IMR-90 (cell line): Measurements from ENCODE around the gene COX7C. TPM values are rescaled to one million over a fixed set of nuclear protein-coding genes. Genes with fewer than 3 reads are reported as not detected.

Source experiments
- ATAC-seq: fragments of 200-7000 bp; cut with Tn5 transposase; 2 replicates; pipeline ENCODE4 v1.9.1; 2020; ENCODE audit warnings: low read depth, mild to moderate bottlenecking, moderate library complexity
- BruUV-seq: library from RNA; stranded (reverse); fragments of 400-500 nt; replicated peaks from 2 replicates; lab custom pipeline; 2021; lab: Mats Ljungman, UMichigan
- CTCF ChIA-PET: fragments of 300-600 bp; formaldehyde crosslinking; extraction: SDS; loops from one replicate; lab custom pipeline; 2021; ENCODE audit warnings: antibody characterized with exemption; lab: Yijun Ruan, JAX
- POLR2A ChIA-PET: fragments of 300-600 bp; sonication (Branson Sonifier 250); formaldehyde crosslinking; loops from one replicate; lab custom pipeline; 2022; ENCODE audit warnings: antibody characterized with exemption; ENCODE audit not compliant: unreplicated experiment; lab: Charles Lee
- DNase-seq: peaks from one replicate; pipeline ENCODE4 v3.0.0; 2013
- H2AFZ ChIP-seq: replicated peaks from 2 replicates; pipeline ENCODE3; 2013; ENCODE audit warnings: low read length, mild to moderate bottlenecking; ENCODE audit not compliant: poor library complexity
- H2AK5ac ChIP-seq: 2 replicates; pipeline ENCODE4 v1.6.1; 2013; ENCODE audit warnings: low read depth, low read length, inconsistent platforms
- H2AK9ac ChIP-seq: replicated peaks from 2 replicates; pipeline ENCODE3; 2013; ENCODE audit warnings: mild to moderate bottlenecking, low read depth, low read length, moderate library complexity; ENCODE audit not compliant: poor library complexity
- H2BK120ac ChIP-seq: 2 replicates; pipeline ENCODE4 v1.6.1; 2013; ENCODE audit warnings: low read depth, low read length, inconsistent platforms
- H2BK15ac ChIP-seq: 3 replicates; pipeline ENCODE4 v1.6.1; 2013; ENCODE audit warnings: low read depth, low read length, inconsistent platforms
- H2BK20ac ChIP-seq: 2 replicates; pipeline ENCODE4 v1.6.1; 2013; ENCODE audit warnings: low read depth, mild to moderate bottlenecking, inconsistent platforms, low read length, moderate library complexity
- H2BK5ac ChIP-seq: 2 replicates; pipeline ENCODE4 v1.6.1; 2013; ENCODE audit warnings: mild to moderate bottlenecking, low read depth, low read length, inconsistent platforms; ENCODE audit not compliant: poor library complexity, severe bottlenecking
- H3K14ac ChIP-seq: replicated peaks from 2 replicates; pipeline ENCODE4 v1.6.1; 2013; ENCODE audit warnings: low read depth, low read length, inconsistent platforms
- H3K18ac ChIP-seq: 2 replicates; pipeline ENCODE4 v1.6.1; 2013; ENCODE audit warnings: low read depth, low read length, control low read depth
- H3K23ac ChIP-seq: 2 replicates; pipeline ENCODE4 v1.6.1; 2013; ENCODE audit warnings: low read depth, low read length, inconsistent platforms
- H3K27ac ChIP-seq: 2 replicates; pipeline ENCODE4 v1.5.1; 2013; ENCODE audit warnings: mild to moderate bottlenecking, control low read depth, low read length; ENCODE audit not compliant: insufficient read depth
- H3K27me3 ChIP-seq: 2 replicates; pipeline ENCODE4 v1.6.1; 2013; ENCODE audit warnings: low read length; ENCODE audit not compliant: control insufficient read depth, insufficient read depth
- H3K36me3 ChIP-seq: 2 replicates; pipeline ENCODE4 v1.6.1; 2013; ENCODE audit warnings: low read length, mixed read lengths; ENCODE audit not compliant: control insufficient read depth, insufficient read depth
- H3K4ac ChIP-seq: 2 replicates; pipeline ENCODE4 v1.6.1; 2013; ENCODE audit warnings: low read depth, low read length, inconsistent platforms
- H3K4me1 ChIP-seq: 2 replicates; pipeline ENCODE4 v1.6.1; 2013; ENCODE audit warnings: low read length, mixed read lengths; ENCODE audit not compliant: control insufficient read depth, insufficient read depth
- H3K4me2 ChIP-seq: 2 replicates; pipeline ENCODE4 v1.6.1; 2013; ENCODE audit warnings: low read depth, mild to moderate bottlenecking, control low read depth, low read length, moderate library complexity
- H3K4me3 ChIP-seq: 2 replicates; pipeline ENCODE4 v1.5.1; 2013; ENCODE audit warnings: low read depth, mild to moderate bottlenecking, control low read depth, low read length, moderate library complexity; ENCODE audit not compliant: insufficient read depth
- H3K56ac ChIP-seq: 2 replicates; pipeline ENCODE4 v1.6.1; 2013; ENCODE audit warnings: low read length, inconsistent platforms; ENCODE audit not compliant: insufficient read depth; ENCODE audit errors: extremely low read depth
- H3K79me1 ChIP-seq, 2 experiments: 2 replicates each; pipeline ENCODE4 v1.6.1; 2013; ENCODE audit warnings: low read length in 2 of 2, inconsistent platforms in 1 of 2, low read depth in 1 of 2
- H3K9ac ChIP-seq: 2 replicates; pipeline ENCODE4 v1.6.1; 2013; ENCODE audit warnings: low read depth, low read length, control low read depth
- H3K9me1 ChIP-seq: 2 replicates; pipeline ENCODE4 v1.6.1; 2013; ENCODE audit warnings: low read length, inconsistent platforms; ENCODE audit not compliant: insufficient read depth
- H3K9me3 ChIP-seq: 2 replicates; pipeline ENCODE4 v1.6.1; 2013; ENCODE audit warnings: low read length; ENCODE audit not compliant: control insufficient read depth, insufficient read depth
- H4K20me1 ChIP-seq: 2 replicates; pipeline ENCODE4 v1.6.1; 2013; ENCODE audit warnings: low read length, inconsistent platforms; ENCODE audit not compliant: insufficient read depth
- H4K5ac ChIP-seq: 2 replicates; pipeline ENCODE4 v1.6.1; 2013; ENCODE audit warnings: mild to moderate bottlenecking, low read depth, low read length, control low read depth
- H4K8ac ChIP-seq, 2 experiments: 2 replicates each; pipeline ENCODE4 v1.6.1; 2013; ENCODE audit warnings: low read depth in 2 of 2, low read length in 2 of 2, control low read depth in 1 of 2, inconsistent platforms in 1 of 2
- H4K91ac ChIP-seq: 2 replicates; pipeline ENCODE4 v1.6.1; 2013; ENCODE audit warnings: low read depth, low read length, inconsistent platforms; ENCODE audit not compliant: insufficient read depth
- BHLHE40 ChIP-seq: fragments of 150-350 bp; IDR thresholded peaks from 2 replicates; pipeline ENCODE4 v1.6.1; 2016; ENCODE audit warnings: mild to moderate bottlenecking, low read depth, low read length
- ELK1 ChIP-seq: fragments of 150-350 bp; IDR thresholded peaks from 2 replicates; pipeline ENCODE4 v1.6.1; 2016; ENCODE audit warnings: low read depth, mild to moderate bottlenecking, low read length, moderate library complexity, borderline replicate concordance
- FOS ChIP-seq: fragments of 150-350 bp; IDR thresholded peaks from 2 replicates; pipeline ENCODE4 v1.6.1; 2016; ENCODE audit warnings: low read depth, low read length
- MAFK ChIP-seq: IDR thresholded peaks from 2 replicates; pipeline ENCODE4 v1.6.1; 2012; ENCODE audit warnings: low read depth, low read length, improper control_type of control experiment
- MXI1 ChIP-seq: IDR thresholded peaks from 2 replicates; pipeline ENCODE4 v1.6.1; 2012; ENCODE audit warnings: low read depth, mild to moderate bottlenecking, low read length, moderate library complexity, borderline replicate concordance
- RAD21 ChIP-seq: IDR thresholded peaks from 2 replicates; pipeline ENCODE4 v1.6.1; 2012; ENCODE audit warnings: low read length, improper control_type of control experiment
- WGBS, 2 experiments: methylation state at CpG; one replicate each; pipeline versions ENCODE4 v1.1.5 to v1.1.7; 2013; ENCODE audit warnings: missing lambda C conversion rate in 2 of 2; ENCODE audit not compliant: insufficient read length in 1 of 2; ENCODE audit errors: extremely low coverage in 2 of 2; 5-methylcytosine and 5-hydroxymethylcytosine counted together
- dilution Hi-C: fragments of 300-500 bp; cut with HindIII; formaldehyde crosslinking; loops from one replicate; pipeline ENCODE4 v1.14.3; 2018; ENCODE audit warnings: low sequenced_read_pairs; ENCODE audit not compliant: unreplicated experiment
- in situ Hi-C: fragments of 300-500 bp; cut with MboI; formaldehyde crosslinking; loops from 3 replicates; pipeline ENCODE4 v1.14.3; 2019; ENCODE audit warnings: low sequenced_read_pairs, inconsistent platforms, mixed read lengths
- intact Hi-C: fragments of 100-400 bp; cut with micrococcal nuclease; formaldehyde crosslinking; loops from 2 replicates; pipeline ENCODE4 v1.10.0; 2022
- polyA plus RNA-seq, 3 experiments: library from polyadenylated mRNA; depleted of rRNA; stranded (reverse); fragments of >200 nt; gene quantifications; 2 replicates each; pipeline ENCODE4 v1.2.3, GENCODE V29; 2012; ENCODE audit warnings: low replicate concordance in 1 of 3
- total RNA-seq: library from RNA; depleted of rRNA; stranded (reverse); fragments of >200 nt; gene quantifications from 2 replicates; pipeline ENCODE4 v1.2.3, GENCODE V29; 2012
- TF ChIP-seq, protein P1 (sequence below): fragments of 150-350 bp; IDR thresholded peaks from 2 replicates; pipeline ENCODE4 v1.6.1; 2017; ENCODE audit warnings: mild to moderate bottlenecking, antibody characterized with exemption, low read length, low read depth
- TF ChIP-seq, protein P2 (sequence below): conservative IDR thresholded peaks from 2 replicates; pipeline ENCODE4 v1.5.1; 2012; ENCODE audit warnings: mild to moderate bottlenecking, low read depth, low read length, improper control_type of control experiment

Gene COX7C
- total and polyA plus RNA-seq, 2 of the 4 experiments (the other 2 are of a cell fraction), result 91.4 to 564 TPM

- Histone ChIP-seq H3K27me3 (no peaks in the 10 kb centered on the region), H3K36me3 (no peaks in the 10 kb centered on the region), H2AK5ac (no peak overlapping the region), H2AFZ (no peak overlapping the region), H3K4me2 (no peak overlapping the region), H4K20me1 (no peaks in the 10 kb centered on the region), H2BK5ac (no peak overlapping the region), H3K4me3 (no peak overlapping the region), H3K27ac (no peak overlapping the region), H3K79me1 (no peaks in the 10 kb centered on the region), H3K9ac (no peak overlapping the region), H3K14ac (no peak overlapping the region), H3K4ac (no peak overlapping the region), H3K9me3 (peaks cover 3% of the 10 kb centered on the region; the same call in 1 of the 2 replicates), H3K4me1 (no peaks in the 10 kb centered on the region), H3K9me1 (no peaks in the 10 kb centered on the region), H4K91ac (no peak overlapping the region), H4K5ac (no peak overlapping the region), H2BK20ac (no peak overlapping the region), H3K56ac (no peak overlapping the region), H2BK120ac (no peak overlapping the region), H3K23ac (no peak overlapping the region), H4K8ac (no peak overlapping the region), H2BK15ac (no peak overlapping the region), H3K18ac (no peak overlapping the region), H2AK9ac (no peak overlapping the region)
- TF ChIP-seq, protein P1, sequence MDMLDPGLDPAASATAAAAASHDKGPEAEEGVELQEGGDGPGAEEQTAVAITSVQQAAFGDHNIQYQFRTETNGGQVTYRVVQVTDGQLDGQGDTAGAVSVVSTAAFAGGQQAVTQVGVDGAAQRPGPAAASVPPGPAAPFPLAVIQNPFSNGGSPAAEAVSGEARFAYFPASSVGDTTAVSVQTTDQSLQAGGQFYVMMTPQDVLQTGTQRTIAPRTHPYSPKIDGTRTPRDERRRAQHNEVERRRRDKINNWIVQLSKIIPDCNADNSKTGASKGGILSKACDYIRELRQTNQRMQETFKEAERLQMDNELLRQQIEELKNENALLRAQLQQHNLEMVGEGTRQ, result no peak
- no peak for TF ChIP-seq MXI1
- no peak for TF ChIP-seq FOS
- TF ChIP-seq MAFK, result no peak
- no peak for TF ChIP-seq ELK1
- TF ChIP-seq BHLHE40, result no peak
- TF ChIP-seq RAD21, result no peak
- TF ChIP-seq, protein P2, sequence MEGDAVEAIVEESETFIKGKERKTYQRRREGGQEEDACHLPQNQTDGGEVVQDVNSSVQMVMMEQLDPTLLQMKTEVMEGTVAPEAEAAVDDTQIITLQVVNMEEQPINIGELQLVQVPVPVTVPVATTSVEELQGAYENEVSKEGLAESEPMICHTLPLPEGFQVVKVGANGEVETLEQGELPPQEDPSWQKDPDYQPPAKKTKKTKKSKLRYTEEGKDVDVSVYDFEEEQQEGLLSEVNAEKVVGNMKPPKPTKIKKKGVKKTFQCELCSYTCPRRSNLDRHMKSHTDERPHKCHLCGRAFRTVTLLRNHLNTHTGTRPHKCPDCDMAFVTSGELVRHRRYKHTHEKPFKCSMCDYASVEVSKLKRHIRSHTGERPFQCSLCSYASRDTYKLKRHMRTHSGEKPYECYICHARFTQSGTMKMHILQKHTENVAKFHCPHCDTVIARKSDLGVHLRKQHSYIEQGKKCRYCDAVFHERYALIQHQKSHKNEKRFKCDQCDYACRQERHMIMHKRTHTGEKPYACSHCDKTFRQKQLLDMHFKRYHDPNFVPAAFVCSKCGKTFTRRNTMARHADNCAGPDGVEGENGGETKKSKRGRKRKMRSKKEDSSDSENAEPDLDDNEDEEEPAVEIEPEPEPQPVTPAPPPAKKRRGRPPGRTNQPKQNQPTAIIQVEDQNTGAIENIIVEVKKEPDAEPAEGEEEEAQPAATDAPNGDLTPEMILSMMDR, result no peak
- in situ Hi-C loops (no loop called here), intact Hi-C loops (no loop called here), dilution Hi-C loops (no loop called here)
- ChIA-PET POLR2A (no interaction called here), CTCF (no interaction called here)
- BruUV-seq, result no TSS peak
- WGBS, 2 experiments, result no CpG with 5 or more reads among the region's 7 CpGs
- DNase-seq (no peak), ATAC-seq (no peak)
These were observed 44.8 kb upstream of the COX7C start for GRCh38 chr5:86572825-86573517.
